ENCODE data around the gene SUCLG2.

SUCLG2 gene

GRCh38 chr3:67535006-67535405 lies 119.4 kb downstream of the SUCLG2 start:
- Histone ChIP-seq H3K79me2 (ENCODE audit: insufficient read depth, low read length) (no peaks in the 10 kb centered on the region), H3K27ac (ENCODE audit: low read depth, low read length, poor library complexity, severe bottlenecking) (no peak overlapping the region), H3K27me3 (ENCODE audit: insufficient read depth, low read length) (no peaks in the 10 kb centered on the region), H3K9ac (ENCODE audit: low read length) (no peak overlapping the region), H3K4me3 (ENCODE audit: low read depth, low read length, poor library complexity, severe bottlenecking) (no peak overlapping the region), H4K20me1 (ENCODE audit: insufficient read depth, low read length) (no peaks in the 10 kb centered on the region), H3K36me3 (ENCODE audit: insufficient read depth, low read length) (no peaks in the 10 kb centered on the region), H3K4me1 (ENCODE audit: insufficient read depth, low read length, severe bottlenecking) (no peaks in the 10 kb centered on the region), H3K4me2 (ENCODE audit: low read length) (no peak overlapping the region), H3K9me2 (ENCODE audit: low read depth, low read length) (no peaks in the 10 kb centered on the region), H3K9me3 (ENCODE audit: low read length) (no peaks in the 10 kb centered on the region), H2AFZ (ENCODE audit: low read length) (no peak overlapping the region), H3F3A (ENCODE audit: insufficient read depth, low read length) (no peaks in the 10 kb centered on the region)
- no peak for TF ChIP-seq CTCF (IDR thresholded peaks at IDR 0.05; ENCODE audit: low read length)
- TF ChIP-seq EZH2 (IDR thresholded peaks at IDR 0.05; ENCODE audit: borderline replicate concordance, low read length) = no peak

GRCh38 chr3:67534594-67534993 lies 119.8 kb downstream of the SUCLG2 start:
- H3K9me2 ChIP-seq (ENCODE audit: low read depth, low read length) = no peaks in the 10 kb centered on the region
- H3K4me1 ChIP-seq (ENCODE audit: insufficient read depth, low read length, severe bottlenecking) = no peaks in the 10 kb centered on the region
- no peaks in the 10 kb centered on the region for H3K79me2 ChIP-seq (ENCODE audit: insufficient read depth, low read length)
- H3K27me3 ChIP-seq (ENCODE audit: insufficient read depth, low read length) = no peaks in the 10 kb centered on the region
- H2AFZ ChIP-seq (ENCODE audit: low read length) = no peak overlapping the region
- H3K36me3 ChIP-seq (ENCODE audit: insufficient read depth, low read length) = no peaks in the 10 kb centered on the region
- no peak overlapping the region for H3K4me2 ChIP-seq (ENCODE audit: low read length)
- TF ChIP-seq CTCF (IDR thresholded peaks at IDR 0.05; ENCODE audit: low read length) (no peak), EZH2 (IDR thresholded peaks at IDR 0.05; ENCODE audit: borderline replicate concordance, low read length) (no peak)
- no peaks in the 10 kb centered on the region for H3F3A ChIP-seq (ENCODE audit: insufficient read depth, low read length)
- no peak overlapping the region for H3K27ac ChIP-seq (ENCODE audit: low read depth, low read length, poor library complexity, severe bottlenecking)
- no peaks in the 10 kb centered on the region for H4K20me1 ChIP-seq (ENCODE audit: insufficient read depth, low read length)
- no peaks in the 10 kb centered on the region for H3K9me3 ChIP-seq (ENCODE audit: low read length)
- no peak overlapping the region for H3K4me3 ChIP-seq (ENCODE audit: low read depth, low read length, poor library complexity, severe bottlenecking)
- no peak overlapping the region for H3K9ac ChIP-seq (ENCODE audit: low read length)

- no peaks in the 10 kb centered on the region for H3K27me3 ChIP-seq (ENCODE audit: insufficient read depth, low read length)
- H2AFZ ChIP-seq (ENCODE audit: low read length) = no peak overlapping the region
- no peaks in the 10 kb centered on the region for H3K79me2 ChIP-seq (ENCODE audit: insufficient read depth, low read length)
- no peaks in the 10 kb centered on the region for H3K4me1 ChIP-seq (ENCODE audit: insufficient read depth, low read length, severe bottlenecking)
- no peaks in the 10 kb centered on the region for H3F3A ChIP-seq (ENCODE audit: insufficient read depth, low read length)
- H3K9me3 ChIP-seq (ENCODE audit: low read length) = no peaks in the 10 kb centered on the region
- no peak overlapping the region for H3K4me3 ChIP-seq (ENCODE audit: low read depth, low read length, poor library complexity, severe bottlenecking)
- H3K36me3 ChIP-seq (ENCODE audit: insufficient read depth, low read length) = peaks cover 19% of the 10 kb centered on the region; the same call in 1 of the 2 replicates
- no peaks in the 10 kb centered on the region for H4K20me1 ChIP-seq (ENCODE audit: insufficient read depth, low read length)
- TF ChIP-seq CTCF (IDR thresholded peaks at IDR 0.05; ENCODE audit: low read length) (no peak), EZH2 (IDR thresholded peaks at IDR 0.05; ENCODE audit: borderline replicate concordance, low read length) (no peak)
- H3K4me2 ChIP-seq (ENCODE audit: low read length) = no peak overlapping the region
- no peaks in the 10 kb centered on the region for H3K9me2 ChIP-seq (ENCODE audit: low read depth, low read length)
- H3K27ac ChIP-seq (ENCODE audit: low read depth, low read length, poor library complexity, severe bottlenecking) = no peak overlapping the region
- no peak overlapping the region for H3K9ac ChIP-seq (ENCODE audit: low read length)
These were observed 123.0 kb downstream of the SUCLG2 start for GRCh38 chr3:67531181-67532101.

Data from OCI-LY1 (cell line).